HG03045 (cell line): ENCODE results near the gene PRMT5.
"Not testable (repeated sequence)": the region's sequence is repeated elsewhere in the genome, so short reads cannot be mapped to it uniquely, and the experiment has no call there.

Experiments
- ATAC-seq: cut with Tn5 transposase; IDR thresholded peaks from one replicate; pipeline ENCODE4 v1.9.1; 2021; ENCODE audit warnings: mild to moderate bottlenecking, moderate library complexity; ENCODE audit not compliant: unreplicated experiment

The PRMT5 gene

GRCh38 chr14:22929104-22929960, at the start of gene PRMT5:
TSS of gene PRMT5 (minus strand) at chr14:22929376. CDS start at chr14:22929361, 15 bp downstream.
- peak; percentile 93 for ATAC-seq

- ATAC-seq: no peak
Measured at GRCh38 chr14:22978487-22978837, 49.3 kb upstream of the PRMT5 start.

DNA sequence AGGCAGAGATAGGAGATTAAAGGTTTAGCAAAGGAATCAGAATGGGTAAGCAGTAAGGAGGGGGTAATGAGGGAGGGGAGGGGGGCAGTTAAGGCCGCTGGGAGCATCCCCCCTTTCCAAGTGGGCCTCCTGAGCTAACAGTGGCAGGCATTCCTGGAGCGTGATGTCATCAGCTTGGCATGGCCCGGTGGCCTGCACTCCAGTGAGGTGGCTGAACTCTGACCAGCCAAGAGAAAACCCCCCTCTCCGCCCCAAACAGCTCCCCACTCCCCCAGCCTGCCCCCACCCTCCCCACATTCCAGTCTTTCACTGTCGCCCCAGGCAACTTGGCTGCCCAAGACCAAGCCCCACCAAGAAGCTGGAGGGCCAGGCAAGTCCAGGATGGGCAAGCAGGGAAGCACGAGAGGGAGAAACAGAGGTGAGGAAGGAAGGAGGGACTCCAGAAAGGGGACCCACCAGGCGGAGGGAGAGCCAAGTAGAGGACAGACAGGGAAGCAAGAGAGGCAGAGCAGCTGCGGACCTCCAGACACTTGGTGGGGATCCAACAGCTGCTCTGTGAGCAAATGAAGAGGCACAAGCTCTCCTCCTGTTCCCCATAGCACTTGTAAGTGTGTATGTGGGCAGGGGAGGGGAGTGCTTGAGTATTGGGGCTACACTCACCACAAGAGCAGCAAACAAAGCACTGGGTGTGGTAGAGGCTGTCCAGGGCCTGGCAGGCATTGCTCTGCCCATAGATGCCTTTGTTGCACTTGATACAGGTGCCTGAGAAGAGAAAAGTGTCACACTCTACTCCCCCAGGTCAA, 48.7 kb upstream of the PRMT5 start:
- ATAC-seq: no peak

- no peak for ATAC-seq
Measured at GRCh38 chr14:22977434-22977683, 48.2 kb upstream of the PRMT5 start.

DNA sequence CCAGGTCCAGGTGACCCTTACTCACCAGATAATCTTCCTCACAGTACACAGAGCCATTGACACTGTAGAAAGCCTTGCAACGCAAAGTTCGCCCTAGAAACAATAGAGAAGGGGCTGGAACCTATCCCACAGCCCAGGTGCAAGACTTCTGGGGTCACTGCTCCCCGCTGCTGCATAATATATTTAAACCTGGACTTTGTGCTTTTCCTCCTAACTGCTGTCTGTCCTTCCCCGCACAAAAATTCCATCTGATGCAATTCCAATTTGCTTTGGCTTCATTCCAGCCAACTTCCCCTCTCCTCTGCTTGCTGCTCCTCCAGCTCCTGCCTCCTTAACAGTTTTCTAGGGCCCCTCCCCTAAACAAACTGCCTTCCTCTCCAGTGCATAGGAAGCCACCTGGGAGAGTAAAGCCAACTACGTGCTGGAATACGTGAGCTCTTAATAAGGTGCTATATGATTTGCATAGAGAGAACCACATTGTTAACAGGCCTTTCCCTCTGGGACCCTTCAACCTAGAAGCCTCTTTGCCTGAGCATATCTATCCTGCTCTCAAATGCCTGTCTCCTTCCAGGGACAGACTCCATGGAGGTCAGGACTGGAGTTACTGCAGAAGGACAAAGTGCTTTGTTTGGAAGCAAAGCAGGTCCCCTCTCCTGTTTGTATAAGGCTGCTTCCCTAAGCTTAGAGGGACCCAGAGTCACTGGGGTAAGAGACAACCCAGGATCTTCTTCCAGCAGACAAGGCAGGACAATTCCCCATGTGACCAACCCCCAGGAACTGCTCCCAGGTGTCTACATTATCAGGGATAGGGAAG, 47.7 kb upstream of the PRMT5 start:
- no peak for ATAC-seq

DNA sequence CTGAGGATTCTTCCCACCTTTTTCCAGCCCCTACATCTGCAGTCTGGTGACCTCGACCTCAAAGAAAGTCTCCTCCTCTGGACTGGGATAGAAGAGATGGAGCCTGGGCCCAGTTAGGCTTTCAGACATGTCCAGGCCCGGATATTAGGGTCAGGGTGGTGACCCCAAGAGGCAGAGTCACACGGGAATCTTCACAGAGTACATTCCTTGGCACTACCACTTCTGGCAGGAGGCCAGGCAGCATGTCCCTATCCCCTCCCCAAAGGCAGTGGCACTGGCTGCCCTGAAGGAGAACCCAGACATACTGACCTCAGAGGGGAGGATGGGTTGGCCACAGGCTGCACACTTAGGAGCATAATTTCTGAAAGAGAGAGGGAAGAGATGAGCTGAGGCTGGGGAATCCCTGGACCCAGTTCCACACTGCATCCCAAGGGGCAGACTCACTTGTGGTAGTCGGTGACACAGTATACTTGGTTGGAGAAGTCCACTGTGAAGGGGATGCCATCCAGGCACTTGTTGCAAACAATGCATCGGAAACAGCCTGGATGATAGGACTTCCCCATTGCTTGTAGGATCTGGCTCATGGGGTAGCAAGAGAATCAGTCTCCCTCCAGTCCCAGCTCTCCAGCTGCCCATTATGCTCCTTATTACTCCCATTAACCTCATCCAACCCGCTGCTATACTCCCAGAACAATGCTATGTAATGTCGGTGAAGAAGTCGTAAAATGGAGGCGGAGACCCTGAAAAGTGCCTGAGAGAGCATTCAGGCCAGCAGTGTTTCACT, 45.5 kb upstream of the PRMT5 start:
- ATAC-seq: no peak

DNA sequence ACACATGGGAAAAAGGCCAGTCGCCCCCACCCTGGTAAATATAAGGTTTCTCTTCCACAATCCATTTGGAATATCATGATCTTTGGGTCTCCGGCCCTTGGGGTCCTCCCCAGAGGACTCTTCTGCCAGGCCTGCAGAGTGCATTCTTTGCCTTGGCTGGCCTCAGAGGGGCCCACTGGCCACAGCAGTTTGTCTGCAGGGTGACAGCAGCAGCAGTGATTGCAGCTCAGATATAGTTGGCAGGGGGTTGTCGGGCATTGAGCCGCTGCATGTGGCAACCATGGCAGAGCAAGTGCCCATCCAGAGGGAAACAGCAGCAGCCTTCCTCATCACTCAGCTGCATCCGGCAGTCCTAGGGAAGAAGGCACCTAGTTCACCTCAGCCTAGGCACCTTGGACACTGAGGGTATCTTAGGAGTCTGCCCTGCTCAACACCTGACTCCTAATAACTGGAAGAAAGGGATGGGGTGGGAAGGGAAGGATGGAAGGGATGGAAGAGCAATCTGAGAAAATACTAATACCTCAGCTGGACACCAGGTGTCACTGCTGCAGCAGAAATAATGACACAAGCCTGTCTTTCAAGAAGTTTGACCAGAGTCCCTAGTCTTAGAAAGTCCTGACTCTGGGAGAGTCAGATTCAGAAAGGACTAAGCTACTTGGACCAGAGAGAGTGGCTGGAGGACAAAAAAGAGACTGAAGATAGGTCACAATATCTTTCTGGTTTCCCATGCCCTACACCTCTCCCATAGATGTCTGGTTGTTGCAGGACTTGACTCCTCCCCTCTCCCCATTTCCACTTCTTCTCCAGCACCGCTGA, 44.2 kb upstream of the PRMT5 start:
- ATAC-seq: no peak

DNA sequence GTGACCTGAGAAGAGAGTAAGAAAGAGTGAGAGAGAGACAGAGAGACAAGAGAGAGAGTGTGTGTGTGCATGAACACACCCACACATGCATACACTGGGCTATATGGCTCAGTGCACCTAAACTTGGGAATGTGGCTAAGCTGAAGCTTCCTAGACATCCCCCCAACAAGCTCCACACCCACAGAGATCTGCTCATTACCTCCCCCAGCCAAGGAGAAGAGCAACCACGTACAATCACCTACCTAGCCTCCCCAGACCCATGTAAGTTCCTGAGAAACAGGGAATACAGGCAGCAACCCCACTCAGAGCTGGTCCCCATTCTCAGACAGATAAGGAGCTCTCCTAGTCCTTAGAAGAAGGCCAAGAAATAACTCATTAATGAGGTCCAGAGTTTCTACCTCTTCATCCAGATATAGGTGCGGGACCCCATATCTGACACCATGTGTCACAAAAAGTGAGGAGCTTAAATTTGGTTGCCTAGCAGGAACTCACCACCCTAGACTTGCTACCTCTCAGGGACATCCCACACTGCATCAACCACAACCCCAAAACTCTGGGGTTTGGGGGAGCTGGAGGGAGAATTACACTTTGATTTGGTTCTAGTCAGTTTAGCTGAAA, 43.2 kb upstream of the PRMT5 start:
- no peak for ATAC-seq

DNA sequence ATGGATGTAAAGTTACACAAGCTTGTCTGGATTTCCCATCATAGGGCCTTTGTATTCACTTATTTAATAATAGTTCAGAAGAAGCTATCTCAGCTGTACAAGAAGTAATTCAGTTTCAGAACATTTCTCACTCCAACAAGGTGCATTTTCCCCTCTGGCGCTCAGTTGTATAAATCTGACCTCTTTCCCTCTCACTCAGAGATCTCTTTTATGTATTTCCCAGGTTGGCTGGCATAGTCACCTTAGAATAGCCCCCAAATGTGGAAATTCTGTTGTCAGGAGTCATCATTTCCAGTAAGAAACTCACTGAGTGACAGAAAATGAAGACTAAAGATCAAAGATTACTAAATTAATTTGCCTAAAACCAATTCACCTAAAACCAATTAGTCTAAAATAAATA, 42.0 kb upstream of the PRMT5 start:
- no peak for ATAC-seq

DNA sequence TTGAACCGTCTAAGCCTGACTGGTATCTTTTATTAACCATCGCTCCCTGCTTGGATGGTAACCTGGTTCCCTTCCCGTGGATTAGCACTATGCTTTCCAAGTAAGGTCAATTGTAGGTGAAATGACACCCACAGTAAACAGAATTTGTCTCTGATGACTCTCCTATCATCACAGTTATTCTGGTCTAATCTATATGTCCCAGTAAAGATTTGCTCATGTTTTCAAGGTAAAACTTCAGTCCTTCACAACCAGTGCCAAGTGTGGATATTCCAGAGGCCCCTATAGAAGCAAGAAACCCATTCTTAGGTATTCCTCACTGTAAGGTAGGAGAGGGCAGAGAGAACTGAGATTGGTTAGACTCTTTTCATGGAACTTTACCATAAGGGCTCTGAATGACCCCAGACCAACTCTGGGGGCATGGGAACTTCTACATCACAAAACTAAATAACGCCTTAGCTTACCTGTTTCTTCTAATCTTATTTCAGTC, 37.6 kb upstream of the PRMT5 start:
- ATAC-seq: no peak

GRCh38 chr14:22965916-22966782, 37.0 kb upstream of the PRMT5 start:
- ATAC-seq: not testable (repeated sequence)

DNA sequence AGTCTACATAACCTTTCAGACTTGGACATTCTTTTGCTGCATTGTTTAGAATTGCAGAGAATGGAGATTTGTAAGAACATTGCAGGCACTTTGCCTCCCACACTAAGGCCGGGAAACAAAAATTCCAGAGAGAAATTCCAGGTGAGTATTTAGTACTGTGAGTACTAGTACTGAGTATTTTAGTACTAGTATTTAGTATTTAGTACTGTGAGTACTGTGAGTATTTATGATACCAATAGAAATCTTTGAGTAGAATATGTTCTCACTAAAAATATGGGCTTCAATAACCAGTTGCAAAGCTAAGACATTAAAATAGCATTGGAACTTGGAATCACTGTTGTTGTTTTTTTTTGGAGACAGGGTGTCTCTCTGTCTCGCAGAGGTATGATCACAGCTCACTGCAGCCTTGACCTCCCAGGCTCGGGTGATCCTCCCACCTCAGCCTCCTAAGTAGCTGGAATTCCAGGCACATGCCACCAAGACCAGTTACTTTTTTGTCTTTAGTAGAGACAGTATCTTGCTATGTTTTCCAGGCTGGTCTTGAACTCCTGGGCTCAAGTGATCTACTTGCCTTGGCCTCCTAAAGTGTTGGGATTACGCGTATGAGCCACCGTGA, 33.0 kb upstream of the PRMT5 start:
- ATAC-seq: no peak

DNA sequence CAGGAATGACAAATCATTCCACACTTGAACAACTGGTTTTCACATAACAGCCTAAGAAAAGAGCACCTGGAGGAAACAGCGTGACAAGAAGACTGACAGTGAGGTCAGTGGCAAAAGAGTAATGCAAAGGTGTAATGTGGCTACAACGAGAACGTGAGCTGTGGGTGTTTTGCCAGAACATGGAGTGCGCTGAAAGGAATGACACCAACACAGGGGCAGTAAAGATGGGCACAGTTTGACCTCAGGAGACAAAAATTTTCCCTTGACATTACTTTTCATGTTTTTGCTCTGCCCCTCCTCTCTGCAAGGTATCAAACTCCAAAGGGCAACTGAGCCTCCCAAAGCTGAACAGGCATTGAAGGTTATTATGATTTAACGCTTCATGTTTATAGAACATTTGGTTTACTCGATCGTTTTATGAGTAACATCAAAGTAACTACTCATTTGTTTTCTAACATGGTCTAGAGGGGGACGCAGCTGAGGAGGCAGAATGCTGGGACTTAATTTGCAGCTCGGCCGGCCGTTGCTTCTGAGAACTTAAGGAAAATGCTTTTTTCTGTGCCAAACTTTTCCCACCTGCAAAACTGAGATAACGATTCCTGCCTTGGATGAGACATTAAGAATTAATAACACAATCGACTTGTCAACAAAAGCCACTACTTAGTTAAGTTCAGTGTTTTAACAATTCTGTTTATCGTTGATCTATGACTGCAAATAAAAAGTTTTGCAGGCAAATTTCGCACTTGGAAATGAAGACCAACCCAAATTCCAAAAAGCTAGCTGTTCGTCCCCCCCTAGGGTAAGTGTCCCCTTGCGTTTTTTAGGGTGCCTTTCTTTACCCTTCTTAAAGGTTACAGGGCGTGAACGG, 26.8 kb upstream of the PRMT5 start:
- ATAC-seq: no peak

DNA sequence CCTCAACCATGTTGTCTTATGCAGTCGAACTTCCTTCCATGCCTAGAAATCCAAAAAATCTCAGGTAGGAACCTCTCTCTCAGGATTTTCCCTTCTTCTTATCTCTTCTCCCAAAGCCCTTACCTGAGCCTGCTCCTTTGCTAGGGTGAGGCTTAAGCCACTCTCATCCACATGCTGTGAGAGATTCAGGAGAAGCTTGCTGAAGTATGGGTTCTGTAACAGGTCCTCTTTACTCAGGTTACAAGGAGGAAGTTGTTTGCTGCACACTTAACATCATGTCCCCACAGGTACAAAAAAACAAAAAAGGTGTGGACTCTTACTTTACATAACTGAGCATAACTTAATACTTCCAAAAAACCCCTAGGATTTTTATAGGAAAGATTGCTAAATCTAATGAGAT, 23.2 kb upstream of the PRMT5 start:
- ATAC-seq: no peak

DNA sequence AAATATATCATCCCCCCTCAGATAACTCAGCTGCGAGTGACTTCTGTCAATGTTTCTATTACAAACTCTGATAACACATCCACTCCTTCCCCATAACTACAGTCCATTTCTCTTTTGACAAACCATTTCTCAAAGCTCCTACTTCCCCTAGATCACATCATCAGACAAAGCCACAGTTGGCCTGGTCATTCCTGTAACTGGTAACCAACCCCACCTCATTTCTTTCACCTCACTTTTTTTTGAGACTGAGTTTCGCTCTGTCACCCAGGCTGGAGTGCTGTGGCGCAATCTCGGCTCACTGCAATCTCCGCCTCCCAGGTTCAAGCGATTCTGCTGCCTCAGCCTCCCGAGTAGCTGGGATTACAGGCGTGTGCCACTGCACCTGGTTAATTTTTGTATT, 22.6 kb upstream of the PRMT5 start:
- not testable (repeated sequence) for ATAC-seq

GRCh38 chr14:22945642-22946041, 16.5 kb upstream of the PRMT5 start:
- no peak for ATAC-seq

DNA sequence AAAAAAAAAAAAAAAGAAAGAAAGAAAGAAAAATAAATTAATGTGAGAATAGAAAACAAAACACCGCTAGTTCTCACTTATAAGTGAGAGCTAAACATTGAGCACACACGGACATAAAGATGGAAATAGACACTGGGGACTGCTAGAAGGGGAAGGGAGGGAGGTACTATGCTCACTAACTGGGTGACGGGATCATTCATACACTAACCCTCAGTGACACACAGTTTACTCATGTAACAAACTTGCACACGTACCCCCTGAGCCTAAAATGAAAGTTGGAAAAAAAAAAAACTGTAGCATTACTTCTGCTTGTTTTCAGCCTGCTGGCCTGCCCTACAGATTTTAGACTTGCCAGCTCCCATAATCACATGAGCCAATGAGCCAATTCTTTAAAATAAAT, 10.5 kb upstream of the PRMT5 start:
- no peak for ATAC-seq
